ENCODE data around the gene PI4KA. TPM values are rescaled to one million over a fixed set of nuclear protein-coding genes. Genes with fewer than 3 reads are reported as not detected.

The PI4KA gene
- total and polyA plus RNA-seq, 2 of the 13 experiments (the other 11 are each of a cell fraction or from before 2014, with no cell fraction given): 27.4 to 56.4 TPM

- TF ChIP-seq NFAT5 (CRISPR knock-in tag; IDR thresholded peaks at IDR 0.05): no peak
- no peak for TF ChIP-seq MTA1 (CRISPR knock-in tag; IDR thresholded peaks at IDR 0.05; ENCODE audit: borderline replicate concordance)
- TF ChIP-seq ARID4A (CRISPR knock-in tag; IDR thresholded peaks at IDR 0.05; ENCODE audit: borderline replicate concordance): peak; percentile 83
- no peak for TF ChIP-seq NR1H2 (CRISPR knock-in tag; IDR thresholded peaks at IDR 0.05; ENCODE audit: borderline replicate concordance, low read depth)
- no peak for TF ChIP-seq EED (CRISPR knock-in tag; IDR thresholded peaks at IDR 0.05)
- TF ChIP-seq, protein P1, sequence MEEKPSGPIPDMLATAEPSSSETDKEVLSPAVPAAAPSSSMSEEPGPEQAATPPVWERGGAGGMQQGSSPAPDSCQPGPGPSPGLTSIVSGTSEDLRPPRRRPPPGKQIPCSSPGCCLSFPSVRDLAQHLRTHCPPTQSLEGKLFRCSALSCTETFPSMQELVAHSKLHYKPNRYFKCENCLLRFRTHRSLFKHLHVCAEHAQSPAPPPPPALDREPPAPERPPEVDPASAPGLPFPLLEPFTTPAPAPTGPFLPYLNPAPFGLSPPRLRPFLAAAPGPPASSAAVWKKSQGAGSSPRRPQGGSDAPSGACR (CRISPR knock-in tag; IDR thresholded peaks at IDR 0.05): peak; percentile 86; the same call in 1 of the 2 replicates
- no peak for TF ChIP-seq CBX1 (IDR thresholded peaks at IDR 0.05; ENCODE audit: low read depth)
- no peak for TF ChIP-seq ZNF724P (CRISPR knock-in tag; IDR thresholded peaks at IDR 0.05; ENCODE audit: borderline replicate concordance)
- TF ChIP-seq ZNF337 (CRISPR knock-in tag; IDR thresholded peaks at IDR 0.05; ENCODE audit: borderline replicate concordance, low read depth): 0 out of 2 replicates have a peak, but pooled peaks have one; percentile 15
- no peak; the same call in 1 of the 2 replicates for TF ChIP-seq NFYC (CRISPR knock-in tag; IDR thresholded peaks at IDR 0.05)
- TF ChIP-seq ZNF484 (CRISPR knock-in tag; IDR thresholded peaks at IDR 0.05; ENCODE audit: borderline replicate concordance, low read depth): no peak
- no peak for TF ChIP-seq ZNF569 (CRISPR knock-in tag; IDR thresholded peaks at IDR 0.05; ENCODE audit: borderline replicate concordance)
- TF ChIP-seq ELF3 (CRISPR knock-in tag; IDR thresholded peaks at IDR 0.05): peak; percentile 100
- no peak for TF ChIP-seq ZNF232 (CRISPR knock-in tag; IDR thresholded peaks at IDR 0.05; ENCODE audit: borderline replicate concordance)
- TF ChIP-seq ZNF576 (CRISPR knock-in tag; IDR thresholded peaks at IDR 0.05): no peak
- TF ChIP-seq NKX3-1 (CRISPR knock-in tag; IDR thresholded peaks at IDR 0.05): no peak
- peak; percentile 52; the same call in 1 of the 2 replicates for TF ChIP-seq POLR2AphosphoS5 (IDR thresholded peaks at IDR 0.05; ENCODE audit: low read depth, low read length)
These were observed 81.0 kb downstream of the PI4KA start (continued) for GRCh38 chr22:20777420-20778177.

Data from HepG2 (cell line).